SK-N-SH (cell line): ENCODE results near the gene NAA10. TPM values are rescaled to one million over a fixed set of nuclear protein-coding genes. Genes with fewer than 3 reads are reported as not detected.

ENCODE experiments used
- CTCF ChIA-PET: fragments of 300-600, 350-600 bp; formaldehyde crosslinking; extraction: SDS; loops from one replicate; lab custom pipeline; 2021; lab: Yijun Ruan, JAX
- POLR2A ChIA-PET: fragments of 350-600 bp; sonication (Branson Sonifier 250); formaldehyde crosslinking; extraction: SDS; loops from one replicate; lab custom pipeline; 2020; ENCODE audit warnings: antibody characterized with exemption, inconsistent platforms; lab: Yijun Ruan, JAX
- DNase-seq: peaks from one replicate; pipeline ENCODE4 v3.0.0; 2012
- H2AFZ ChIP-seq: fragments of 200-600 bp; sonication (generic); 2 replicates; pipeline ENCODE4 v1.8.1; 2016; ENCODE audit warnings: antibody characterized with exemption, mild to moderate bottlenecking, low read depth
- H3F3A ChIP-seq: fragments of 200-600 bp; sonication (generic); replicated peaks from 2 replicates; pipeline ENCODE3; 2016; ENCODE audit warnings: antibody characterized with exemption, mild to moderate bottlenecking; ENCODE audit not compliant: insufficient read depth
- H3K27ac ChIP-seq, 2 experiments: fragments of 200-500 bp in 1 of 2; fragments of 200-600 bp in 1 of 2; sonication (Bioruptor generic) in 1 of 2; sonication (generic), shearing (Covaris generic) in 1 of 2; 2 replicates each; pipeline versions ENCODE4 v1.5.1 to v1.6.1; 2014 to 2016; ENCODE audit warnings: low read depth in 2 of 2, inconsistent platforms in 1 of 2, low read length in 1 of 2, mild to moderate bottlenecking in 1 of 2, mixed read lengths in 1 of 2
- H3K27me3 ChIP-seq: fragments of 200-600 bp; sonication (generic), shearing (Covaris generic); 2 replicates; pipeline ENCODE4 v1.6.1; 2016; ENCODE audit warnings: mixed run types; ENCODE audit not compliant: insufficient read depth
- H3K36me3 ChIP-seq, 2 experiments: fragments of 200-500 bp in 1 of 2; fragments of 200-600 bp in 1 of 2; sonication (Bioruptor generic) in 1 of 2; sonication (generic) in 1 of 2; replicated peaks in 1 of 2; 2 replicates each; pipeline versions ENCODE3 to v1.5.1; 2014 to 2016; ENCODE audit warnings: low read length in 1 of 2, mild to moderate bottlenecking in 1 of 2; ENCODE audit not compliant: insufficient read depth in 2 of 2, control insufficient read depth in 1 of 2
- H3K4me1 ChIP-seq, 2 experiments: fragments of 200-500 bp in 1 of 2; fragments of 200-600 bp in 1 of 2; sonication (Bioruptor generic) in 1 of 2; sonication (generic), shearing (Covaris generic) in 1 of 2; 2 replicates each; pipeline versions ENCODE4 v1.5.1 to v1.6.1; 2014 to 2016; ENCODE audit warnings: low read depth in 1 of 2, low read length in 1 of 2, mixed run types in 1 of 2; ENCODE audit not compliant: insufficient read depth in 2 of 2, control insufficient read depth in 1 of 2
- H3K4me2 ChIP-seq: fragments of 200-600 bp; sonication (generic), shearing (Covaris generic); 2 replicates; pipeline ENCODE4 v1.6.1; 2017; ENCODE audit warnings: mixed run types
- H3K4me3 ChIP-seq, 2 experiments: fragments of 200-500 bp in 1 of 2; fragments of 200-600 bp in 1 of 2; sonication (Bioruptor generic) in 1 of 2; sonication (generic), shearing (Covaris generic) in 1 of 2; 2 replicates each; pipeline versions ENCODE4 v1.5.1 to v1.8.1; 2014 to 2016; ENCODE audit warnings: low read depth in 2 of 2, inconsistent platforms in 1 of 2, low read length in 1 of 2, mild to moderate bottlenecking in 1 of 2, mixed read lengths in 1 of 2, moderate library complexity in 1 of 2
- H3K79me2 ChIP-seq: fragments of 200-600 bp; sonication (generic); 2 replicates; pipeline ENCODE4 v1.8.1; 2017; ENCODE audit warnings: mild to moderate bottlenecking; ENCODE audit not compliant: insufficient read depth
- H3K9ac ChIP-seq: fragments of 200-600 bp; sonication (generic); 2 replicates; pipeline ENCODE4 v1.6.1; 2017; ENCODE audit warnings: mixed run types
- H3K9me2 ChIP-seq: fragments of 200-600 bp; sonication (generic); 2 replicates; pipeline ENCODE4 v1.6.1; 2017; ENCODE audit warnings: mixed run types
- H3K9me3 ChIP-seq: fragments of 200-600 bp; sonication (generic); 2 replicates; pipeline ENCODE4 v1.6.1; 2017; ENCODE audit warnings: mixed run types, mild to moderate bottlenecking, moderate library complexity
- H4K20me1 ChIP-seq: fragments of 200-600 bp; sonication (generic); 2 replicates; pipeline ENCODE4 v1.6.1; 2017; ENCODE audit warnings: mild to moderate bottlenecking, mixed run types; ENCODE audit not compliant: insufficient read depth
- FOXM1 ChIP-seq: IDR thresholded peaks from 2 replicates; pipeline ENCODE4 v1.4.0; 2012; ENCODE audit warnings: low read depth, mild to moderate bottlenecking
- IRF3 ChIP-seq: fragments of 150-350 bp; IDR thresholded peaks from 2 replicates; pipeline ENCODE4 v1.6.1; 2016; ENCODE audit warnings: mild to moderate bottlenecking, low read depth, low read length
- NRF1 ChIP-seq: IDR thresholded peaks from 2 replicates; pipeline ENCODE4 v1.6.1; 2012; ENCODE audit warnings: low read depth, mild to moderate bottlenecking, low read length
- RCOR1 ChIP-seq: fragments of 150-350 bp; IDR thresholded peaks from 2 replicates; pipeline ENCODE4 v1.6.1; 2017; ENCODE audit warnings: antibody characterized with exemption, low read length
- RXRA ChIP-seq: IDR thresholded peaks from 2 replicates; pipeline ENCODE4 v1.4.0; 2012; ENCODE audit warnings: low read depth, mild to moderate bottlenecking, borderline replicate concordance
- TCF12 ChIP-seq: IDR thresholded peaks from 2 replicates; pipeline ENCODE4 v1.4.0; 2012
- USF2 ChIP-seq: fragments of 150-350 bp; IDR thresholded peaks from 2 replicates; pipeline ENCODE4 v1.6.1; 2017; ENCODE audit warnings: antibody characterized with exemption, low read length, low read depth, borderline replicate concordance
- YY1 ChIP-seq: IDR thresholded peaks from 2 replicates; pipeline ENCODE4 v1.4.0; 2012; ENCODE audit warnings: low read depth, mild to moderate bottlenecking
- WGBS: methylation state at CpG from one replicate; pipeline ENCODE4 v1.1.6; 2017; ENCODE audit warnings: low lambda C conversion rate; 5-methylcytosine and 5-hydroxymethylcytosine counted together
- polyA plus RNA-seq, 3 experiments: library from polyadenylated mRNA; depleted of rRNA; stranded (reverse); fragments of >200 nt; gene quantifications; 2 replicates each; pipeline ENCODE4 v1.2.3, GENCODE V29; 2012
- TF ChIP-seq, protein P1 (sequence below): IDR thresholded peaks from 2 replicates; pipeline ENCODE4 v1.4.0; 2012; ENCODE audit warnings: low read depth
- TF ChIP-seq, protein P2 (sequence below): IDR thresholded peaks from 2 replicates; pipeline ENCODE4 v1.6.1; 2012; ENCODE audit warnings: mild to moderate bottlenecking, low read depth, low read length, moderate library complexity

The NAA10 gene
- polyA plus RNA-seq, 1 of the 3 experiments (the other 2 are of a cell fraction) = 229 TPM

DNA sequence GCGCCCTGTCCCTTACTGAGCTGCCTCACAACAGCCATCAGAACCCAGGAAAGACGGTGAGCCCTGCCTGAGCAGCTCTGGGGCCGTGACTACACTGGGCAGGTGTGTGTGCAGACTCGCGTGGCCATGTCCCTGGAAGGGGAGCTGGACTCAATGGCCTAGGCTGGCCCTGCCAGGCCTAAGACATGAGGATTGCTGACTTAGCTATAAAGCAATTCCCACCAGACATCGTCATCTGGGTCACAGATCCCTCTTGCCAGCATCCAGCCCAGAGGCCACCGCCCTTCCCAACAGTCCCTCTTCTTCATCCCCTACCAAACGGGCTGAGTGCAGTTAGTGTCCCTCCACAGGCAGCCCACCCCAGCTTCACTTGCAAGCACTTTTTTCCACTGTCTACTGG lies 3.7 kb downstream of the NAA10 start:
- Histone ChIP-seq H3K9me2 (no peaks in the 10 kb centered on the region), H4K20me1 (peaks cover 34% of the 10 kb centered on the region), H3K36me3 (peaks cover 12 to 35% of the 10 kb centered on the region in 2 experiments), H3K27me3 (no peaks in the 10 kb centered on the region), H3K79me2 (peaks cover 35% of the 10 kb centered on the region), H3F3A (peaks cover 11% of the 10 kb centered on the region), H2AFZ (no peak overlapping the region), H3K9ac (no peak overlapping the region), H3K27ac (no peak overlapping the region), H3K9me3 (no peaks in the 10 kb centered on the region), H3K4me3 (no peak overlapping the region), H3K4me1 (peaks cover 10 to 43% of the 10 kb centered on the region in 2 experiments; a peak in 2 of 4 replicates), H3K4me2 (no peak overlapping the region)
- ChIA-PET CTCF (interaction anchor here (0.7 to 16.7 kb wide), 4 partner anchors 8 to 391 kb away, joined by 3 to 271 read pairs (median 5); partner anchors contain the start of gene RENBP), POLR2A (no interaction called here)
- WGBS = 98% methylated on average over 5 of the region's 8 CpGs
- DNase-seq = no peak
- no peak for TF ChIP-seq NRF1
- TF ChIP-seq FOXM1 = no peak
- TF ChIP-seq RXRA = no peak
- no peak for TF ChIP-seq TCF12
- TF ChIP-seq YY1 = no peak
- TF ChIP-seq, protein P1, sequence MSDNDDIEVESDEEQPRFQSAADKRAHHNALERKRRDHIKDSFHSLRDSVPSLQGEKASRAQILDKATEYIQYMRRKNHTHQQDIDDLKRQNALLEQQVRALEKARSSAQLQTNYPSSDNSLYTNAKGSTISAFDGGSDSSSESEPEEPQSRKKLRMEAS = no peak
- no peak for TF ChIP-seq IRF3
- TF ChIP-seq USF2 = no peak
- TF ChIP-seq, protein P2, sequence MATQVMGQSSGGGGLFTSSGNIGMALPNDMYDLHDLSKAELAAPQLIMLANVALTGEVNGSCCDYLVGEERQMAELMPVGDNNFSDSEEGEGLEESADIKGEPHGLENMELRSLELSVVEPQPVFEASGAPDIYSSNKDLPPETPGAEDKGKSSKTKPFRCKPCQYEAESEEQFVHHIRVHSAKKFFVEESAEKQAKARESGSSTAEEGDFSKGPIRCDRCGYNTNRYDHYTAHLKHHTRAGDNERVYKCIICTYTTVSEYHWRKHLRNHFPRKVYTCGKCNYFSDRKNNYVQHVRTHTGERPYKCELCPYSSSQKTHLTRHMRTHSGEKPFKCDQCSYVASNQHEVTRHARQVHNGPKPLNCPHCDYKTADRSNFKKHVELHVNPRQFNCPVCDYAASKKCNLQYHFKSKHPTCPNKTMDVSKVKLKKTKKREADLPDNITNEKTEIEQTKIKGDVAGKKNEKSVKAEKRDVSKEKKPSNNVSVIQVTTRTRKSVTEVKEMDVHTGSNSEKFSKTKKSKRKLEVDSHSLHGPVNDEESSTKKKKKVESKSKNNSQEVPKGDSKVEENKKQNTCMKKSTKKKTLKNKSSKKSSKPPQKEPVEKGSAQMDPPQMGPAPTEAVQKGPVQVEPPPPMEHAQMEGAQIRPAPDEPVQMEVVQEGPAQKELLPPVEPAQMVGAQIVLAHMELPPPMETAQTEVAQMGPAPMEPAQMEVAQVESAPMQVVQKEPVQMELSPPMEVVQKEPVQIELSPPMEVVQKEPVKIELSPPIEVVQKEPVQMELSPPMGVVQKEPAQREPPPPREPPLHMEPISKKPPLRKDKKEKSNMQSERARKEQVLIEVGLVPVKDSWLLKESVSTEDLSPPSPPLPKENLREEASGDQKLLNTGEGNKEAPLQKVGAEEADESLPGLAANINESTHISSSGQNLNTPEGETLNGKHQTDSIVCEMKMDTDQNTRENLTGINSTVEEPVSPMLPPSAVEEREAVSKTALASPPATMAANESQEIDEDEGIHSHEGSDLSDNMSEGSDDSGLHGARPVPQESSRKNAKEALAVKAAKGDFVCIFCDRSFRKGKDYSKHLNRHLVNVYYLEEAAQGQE = no peak
- TF ChIP-seq RCOR1 = no peak
